Common myeloid progenitor, CD34-positive (primary cell): Measurements from ENCODE around the gene ANGPTL2.

ENCODE experiments used
- CTCF ChIA-PET: fragments of 350-600 bp; sonication (Branson Sonifier 250); formaldehyde crosslinking; loops from one replicate; lab custom pipeline; 2021; ENCODE audit warnings: antibody characterized with exemption; lab: Charles Lee
- POLR2A ChIA-PET: fragments of 350-600 bp; sonication (Branson Sonifier 250); formaldehyde crosslinking; loops from one replicate; lab custom pipeline; 2021; ENCODE audit warnings: antibody characterized with exemption; lab: Charles Lee
- DNase-seq, 3 donors: peaks; one replicate each; pipeline versions ENCODE4 v3.0.0 to v3.0.0-alpha.2; 2013
- H3K27ac ChIP-seq, 2 experiments: 1 replicate in 1 of 2; 2 replicates in 1 of 2; pipeline ENCODE4 v1.7.0; 2013; ENCODE audit warnings: inconsistent platforms in 2 of 2, low read length in 2 of 2, mild to moderate bottlenecking in 2 of 2, low read depth in 1 of 2, moderate library complexity in 1 of 2; ENCODE audit not compliant: severe bottlenecking in 2 of 2, insufficient read depth in 1 of 2, poor library complexity in 1 of 2
- H3K27me3 ChIP-seq, 5 experiments: replicated peaks in 2 of 5; 1 replicate in 3 of 5; 2 replicates in 2 of 5; pipeline versions ENCODE4 v1.6.1 to v1.7.0; 2013; ENCODE audit warnings: low read length in 4 of 5, mild to moderate bottlenecking in 2 of 5, moderate library complexity in 2 of 5, inconsistent platforms in 1 of 5; ENCODE audit not compliant: insufficient read depth in 5 of 5, control insufficient read depth in 4 of 5
- H3K36me3 ChIP-seq, 4 experiments: 1 replicate in 2 of 4; 2 replicates in 2 of 4; pipeline versions ENCODE4 v1.6.1 to v1.7.0; 2013; ENCODE audit warnings: low read length in 3 of 4, control low read depth in 1 of 4, mild to moderate bottlenecking in 1 of 4; ENCODE audit not compliant: control insufficient read depth in 4 of 4, insufficient read depth in 4 of 4
- H3K4me1 ChIP-seq, 4 experiments: 1 replicate in 3 of 4; 2 replicates in 1 of 4; pipeline versions ENCODE4 v1.6.1 to v1.7.1; 2013; ENCODE audit warnings: low read length in 3 of 4, mild to moderate bottlenecking in 3 of 4, control low read depth in 1 of 4, inconsistent platforms in 1 of 4, moderate library complexity in 1 of 4; ENCODE audit not compliant: control insufficient read depth in 4 of 4, insufficient read depth in 4 of 4; ENCODE audit errors: control extremely low read depth in 1 of 4
- H3K4me3 ChIP-seq, 7 experiments: 1 replicate in 4 of 7; 2 replicates in 3 of 7; pipeline versions ENCODE4 v1.5.1 to v1.7.0; 2013; ENCODE audit warnings: mild to moderate bottlenecking in 7 of 7, low read length in 6 of 7, moderate library complexity in 6 of 7, inconsistent platforms in 2 of 7, low read depth in 2 of 7, control low read depth in 1 of 7; ENCODE audit not compliant: insufficient read depth in 4 of 7, control insufficient read depth in 1 of 7; ENCODE audit errors: extremely low read depth in 1 of 7
- H3K9me3 ChIP-seq, 5 experiments: 1 replicate in 4 of 5; 2 replicates in 1 of 5; pipeline versions ENCODE4 v1.6.1 to v1.7.1; 2013; ENCODE audit warnings: low read length in 4 of 5, mild to moderate bottlenecking in 2 of 5, inconsistent platforms in 1 of 5, low read depth in 1 of 5, moderate library complexity in 1 of 5; ENCODE audit not compliant: control insufficient read depth in 4 of 5, insufficient read depth in 2 of 5; ENCODE audit errors: control extremely low read depth in 1 of 5
- WGBS: methylation state at CpG from one replicate; pipeline ENCODE4 v1.1.5; 2013; ENCODE audit not compliant: insufficient coverage; 5-methylcytosine and 5-hydroxymethylcytosine counted together

The ANGPTL2 gene

GRCh38 chr9:127087836-127088235 lies 34.6 kb downstream of the ANGPTL2 start:
- H3K27me3 ChIP-seq = peaks cover 0 to 9% (median 0%) of the 10 kb centered on the region in 5 experiments
- ChIA-PET CTCF (no interaction called here), POLR2A (no interaction called here)
- H3K27ac ChIP-seq = no peak overlapping the region
- no peak for DNase-seq
- H3K9me3 ChIP-seq = no peaks in the 10 kb centered on the region
- H3K4me1 ChIP-seq = no peaks in the 10 kb centered on the region
- 98% methylated on average over 8 of the region's 8 CpGs for WGBS
- H3K4me3 ChIP-seq = no peak overlapping the region
- H3K36me3 ChIP-seq = no peaks in the 10 kb centered on the region

- Histone ChIP-seq H3K27me3 (peaks cover 0 to 9% (median 0%) of the 10 kb centered on the region in 5 experiments), H3K9me3 (no peaks in the 10 kb centered on the region), H3K27ac (no peak overlapping the region), H3K4me1 (no peaks in the 10 kb centered on the region), H3K36me3 (no peaks in the 10 kb centered on the region), H3K4me3 (no peak overlapping the region)
- DNase-seq = no peak
- POLR2A ChIA-PET = no interaction called here
- CTCF ChIA-PET = no interaction called here
- 98% methylated on average over 5 of the region's 6 CpGs for WGBS
These were observed 35.0 kb downstream of the ANGPTL2 start for GRCh38 chr9:127087411-127087810.

- POLR2A ChIA-PET = no interaction called here
- CTCF ChIA-PET = no interaction called here
- WGBS = 100% methylated on average over 4 of the region's 4 CpGs
- no peak overlapping the region for H3K4me3 ChIP-seq
- no peaks in the 10 kb centered on the region for H3K9me3 ChIP-seq
- H3K36me3 ChIP-seq = no peaks in the 10 kb centered on the region
- H3K27me3 ChIP-seq = peaks cover 0 to 9% (median 0%) of the 10 kb centered on the region in 5 experiments
- no peak overlapping the region for H3K27ac ChIP-seq
- no peak for DNase-seq
- H3K4me1 ChIP-seq = no peaks in the 10 kb centered on the region
These were observed 35.7 kb downstream of the ANGPTL2 start for GRCh38 chr9:127086771-127087170.

GRCh38 chr9:127085186-127085585 lies 37.2 kb downstream of the ANGPTL2 start:
- no peak for DNase-seq
- peaks cover 0 to 9% (median 0%) of the 10 kb centered on the region in 5 experiments for H3K27me3 ChIP-seq
- ChIA-PET POLR2A (no interaction called here), CTCF (interaction anchor here (0.9 kb wide), 1 partner anchor 30 kb away, joined by 3 read pairs; no protein-coding TSS in a partner anchor)
- no peaks in the 10 kb centered on the region for H3K4me1 ChIP-seq
- no peaks in the 10 kb centered on the region for H3K36me3 ChIP-seq
- WGBS = 100% methylated on average over 2 of the region's 2 CpGs
- H3K27ac ChIP-seq = no peak overlapping the region
- no peaks in the 10 kb centered on the region for H3K9me3 ChIP-seq
- H3K4me3 ChIP-seq = no peak overlapping the region

- 91% methylated on average over 10 of the region's 12 CpGs for WGBS
- ChIA-PET CTCF (no interaction called here), POLR2A (no interaction called here)
- no peaks in the 10 kb centered on the region for H3K4me1 ChIP-seq
- no peak overlapping the region for H3K27ac ChIP-seq
- no peaks in the 10 kb centered on the region for H3K36me3 ChIP-seq
- H3K9me3 ChIP-seq = no peaks in the 10 kb centered on the region
- no peak for DNase-seq
- no peak overlapping the region for H3K4me3 ChIP-seq
- peaks cover 0 to 9% (median 0%) of the 10 kb centered on the region in 5 experiments for H3K27me3 ChIP-seq
These were observed 38.1 kb downstream of the ANGPTL2 start for GRCh38 chr9:127084076-127085039.

- H3K4me1 ChIP-seq = no peaks in the 10 kb centered on the region
- peaks cover 0 to 9% (median 0%) of the 10 kb centered on the region in 5 experiments for H3K27me3 ChIP-seq
- CTCF ChIA-PET = interaction anchor here (0.6 kb wide), 1 partner anchor 9 kb away, joined by 3 read pairs; no protein-coding TSS in a partner anchor
- no peak for DNase-seq
- H3K4me3 ChIP-seq = no peak overlapping the region
- WGBS = 94% methylated on average over 5 of the region's 5 CpGs
- no peaks in the 10 kb centered on the region for H3K9me3 ChIP-seq
- POLR2A ChIA-PET = no interaction called here
- no peak overlapping the region for H3K27ac ChIP-seq
- H3K36me3 ChIP-seq = no peaks in the 10 kb centered on the region
These were observed 39.1 kb downstream of the ANGPTL2 start for GRCh38 chr9:127083138-127083980.
